ENCODE data around the gene USP5. TPM values are rescaled to one million over a fixed set of nuclear protein-coding genes. Genes with fewer than 3 reads are reported as not detected.

The USP5 gene
- total RNA-seq, 4 donors from 2014 or later: 61.9 to 79.3 (median 72.5) TPM

Other genes with a start within 250 kb of the USP5 start
- gene CHD4, start 244.8 kb upstream of the USP5 start, total RNA-seq: 100 to 1,000 TPM; 167 to 235 (median 205) TPM
- gene LPAR5, start 216.2 kb upstream of the USP5 start, total RNA-seq: 10 to 100 TPM; 11.0 to 16.4 (median 12.4) TPM
- 1 to 10 TPM in 2 of 4 donors, under 1 TPM in 2; 0.42 to 8.6 (median 0.76) TPM for gene ACRBP, start 204.7 kb upstream of the USP5 start, total RNA-seq
- gene ING4, start 189.0 kb upstream of the USP5 start, total RNA-seq: 10 to 100 TPM; 40.8 to 63.6 (median 56.0) TPM
- gene ZNF384, start 162.8 kb upstream of the USP5 start, total RNA-seq: 10 to 100 TPM; 22.7 to 79.9 (median 33.7) TPM
- not detected for gene PIANP, start 151.3 kb upstream of the USP5 start, total RNA-seq
- gene COPS7A, start 128.1 kb upstream of the USP5 start, total RNA-seq: 10 to 100 TPM; 46.3 to 64.6 (median 56.6) TPM
- gene MLF2, start 99.0 kb upstream of the USP5 start, total RNA-seq: 100 to 1,000 TPM; 140 to 196 (median 175) TPM
- 100 to 1,000 TPM in 2 of 4 donors, 10 to 100 TPM in 2; 91.6 to 131 (median 114) TPM for gene PTMS, start 85.8 kb upstream of the USP5 start, total RNA-seq
- gene LAG3, start 79.6 kb upstream of the USP5 start, total RNA-seq: 1 to 10 TPM in 1 of 4 donors, under 1 TPM in 1, not detected in 2; 0.52 to 1.1 TPM
- gene CD4, start 62.6 kb upstream of the USP5 start, total RNA-seq: 1 to 10 TPM; 2.9 to 7.0 (median 3.6) TPM
- 1 to 10 TPM in 2 of 4 donors, under 1 TPM in 1, not detected in 1; 0.65 to 1.4 (median 1.3) TPM for gene GPR162, start 30.3 kb upstream of the USP5 start, total RNA-seq
- gene P3H3, start 23.7 kb upstream of the USP5 start, total RNA-seq: 10 to 100 TPM in 2 of 4 donors, 1 to 10 TPM in 2; 8.8 to 18.2 (median 11.8) TPM
- 1 to 10 TPM in 1 of 4 donors, under 1 TPM in 2, not detected in 1; 0.17 to 1.2 (median 0.52) TPM for gene GNB3, start 11.2 kb upstream of the USP5 start, total RNA-seq
- 1 to 10 TPM; 2.0 to 7.1 (median 2.9) TPM for gene CDCA3, start 864 bp upstream of the USP5 start, total RNA-seq
- gene TPI1, start 15.4 kb downstream of the USP5 start, total RNA-seq: 100 to 1,000 TPM; 265 to 558 (median 432) TPM
- gene SPSB2, start 21.2 kb downstream of the USP5 start, total RNA-seq: 10 to 100 TPM in 3 of 4 donors, 1 to 10 TPM in 1; 6.8 to 14.7 (median 11.5) TPM
- 10 to 100 TPM in 1 of 4 donors, 1 to 10 TPM in 3; 6.4 to 11.5 (median 8.2) TPM for gene LRRC23, start 52.7 kb downstream of the USP5 start, total RNA-seq
- 1 to 10 TPM; 3.6 to 7.9 (median 6.1) TPM for gene ENO2, start 62.4 kb downstream of the USP5 start, total RNA-seq
- 100 to 1,000 TPM in 1 of 4 donors, 10 to 100 TPM in 3; 33.4 to 115 (median 64.0) TPM for gene ATN1, start 75.8 kb downstream of the USP5 start, total RNA-seq
- gene RNU7-1, start 91.7 kb downstream of the USP5 start, total RNA-seq: not detected
- 100 to 1,000 TPM; 341 to 526 (median 418) TPM for gene C12orf57, start 91.9 kb downstream of the USP5 start, total RNA-seq
- gene PTPN6, start 99.2 kb downstream of the USP5 start, total RNA-seq: 10 to 100 TPM; 31.8 to 44.5 (median 34.4) TPM
- gene PHB2, start 118.5 kb downstream of the USP5 start, total RNA-seq: 100 to 1,000 TPM; 176 to 256 (median 221) TPM
- 10 to 100 TPM; 31.7 to 43.1 (median 34.7) TPM for gene EMG1, start 118.8 kb downstream of the USP5 start, total RNA-seq
- 10 to 100 TPM; 29.6 to 51.2 (median 48.4) TPM for gene LPCAT3, start 166.3 kb downstream of the USP5 start, total RNA-seq
- gene C1S, start 208.6 kb downstream of the USP5 start, total RNA-seq: 100 to 1,000 TPM in 1 of 4 donors, 10 to 100 TPM in 3; 52.6 to 187 (median 59.3) TPM
- 100 to 1,000 TPM in 1 of 4 donors, 10 to 100 TPM in 3; 65.0 to 259 (median 84.7) TPM for gene C1R, start 240.3 kb downstream of the USP5 start, total RNA-seq

Measured in lower leg skin (tissue), 4 donors.